Stimulated activated naive B cell treated with anti-CD40 and anti-IgM and Interleukin-4, amounts not matched to agents 10 μg/mL and 1 μg/mL and 100 μg/mL, for 72 hours (primary cell): Measurements from ENCODE around the gene NTRK1.
A peak's percentile ranks its signal among the peaks of the same experiment; 100 is the strongest.

ENCODE experiments used
- ATAC-seq, 2 donors: fragments of 150-1000 bp; cut with Tn5 transposase; replicated peaks; 2 replicates each; pipeline ENCODE4 v1.10.0; 2021; ENCODE audit warnings: moderate library complexity in 1 of 2
- DNase-seq: peaks from one replicate; pipeline ENCODE4 v3.0.0; 2021
- H3K27ac Mint-ChIP-seq: one replicate; pipeline ENCODE4 v1.8.0; 2022; ENCODE audit warnings: mild to moderate bottlenecking, mixed read lengths
- H3K27me3 Mint-ChIP-seq, 2 donors: one replicate each; pipeline ENCODE4 v1.8.0; 2022; ENCODE audit warnings: mixed read lengths in 2 of 2
- H3K36me3 Mint-ChIP-seq, 2 donors: one replicate each; pipeline ENCODE4 v1.8.0; 2022; ENCODE audit warnings: mixed read lengths in 2 of 2, mild to moderate bottlenecking in 1 of 2
- H3K4me1 Mint-ChIP-seq, 2 donors: one replicate each; pipeline ENCODE4 v1.8.0; 2022; ENCODE audit warnings: mixed read lengths in 2 of 2, mild to moderate bottlenecking in 1 of 2
- H3K4me3 Mint-ChIP-seq, 2 donors: one replicate each; pipeline ENCODE4 v1.8.0; 2022; ENCODE audit warnings: mild to moderate bottlenecking in 2 of 2, mixed read lengths in 2 of 2, moderate library complexity in 1 of 2
- H3K9me3 Mint-ChIP-seq, 2 donors: one replicate each; pipeline ENCODE4 v1.8.0; 2022; ENCODE audit warnings: mixed read lengths in 2 of 2, mild to moderate bottlenecking in 1 of 2

Gene NTRK1

GRCh38 chr1:156898161-156898566 is 37.5 kb downstream of the NTRK1 start:
- DNase-seq (no peak), ATAC-seq (no peak)

GRCh38 chr1:156898971-156899664 is 38.5 kb downstream of the NTRK1 start:
- DNase-seq = no peak
- ATAC-seq = no peak
- no peak overlapping the region for H3K27ac Mint-ChIP-seq

More at GRCh38 chr1:156898161-156898566, 37.5 kb downstream of the NTRK1 start:
- H3K4me1 Mint-ChIP-seq = peaks cover 0 to under 1% of the 10 kb centered on the region in 2 donors
- no peak overlapping the region for H3K27ac Mint-ChIP-seq
- H3K36me3 Mint-ChIP-seq = no peaks in the 10 kb centered on the region
- no peak overlapping the region for H3K4me3 Mint-ChIP-seq
- peaks cover 57 to 81% of the 10 kb centered on the region in 2 donors for H3K27me3 Mint-ChIP-seq
- H3K9me3 Mint-ChIP-seq = no peaks in the 10 kb centered on the region

GRCh38 chr1:156899956-156900718 is 39.5 kb downstream of the NTRK1 start:
- no peaks in the 10 kb centered on the region for H3K9me3 Mint-ChIP-seq
- ATAC-seq (no peak), DNase-seq (no peak)
- no peak overlapping the region for H3K27ac Mint-ChIP-seq
- no peaks in the 10 kb centered on the region for H3K4me1 Mint-ChIP-seq
- no peak overlapping the region for H3K4me3 Mint-ChIP-seq
- H3K36me3 Mint-ChIP-seq = no peaks in the 10 kb centered on the region
- H3K27me3 Mint-ChIP-seq = peaks cover 51 to 72% of the 10 kb centered on the region in 2 donors

More at GRCh38 chr1:156898971-156899664, 38.5 kb downstream of the NTRK1 start:
- Mint-ChIP-seq H3K27me3 (peaks cover 57 to 82% of the 10 kb centered on the region in 2 donors), H3K4me3 (no peak overlapping the region), H3K9me3 (no peaks in the 10 kb centered on the region), H3K4me1 (no peaks in the 10 kb centered on the region), H3K36me3 (no peaks in the 10 kb centered on the region)

- no peaks in the 10 kb centered on the region for H3K9me3 Mint-ChIP-seq
- DNase-seq (no peak), ATAC-seq (no peak)
- peaks cover 52 to 71% of the 10 kb centered on the region in 2 donors for H3K27me3 Mint-ChIP-seq
- H3K4me1 Mint-ChIP-seq = no peaks in the 10 kb centered on the region
- no peak overlapping the region for H3K27ac Mint-ChIP-seq
- no peak overlapping the region for H3K4me3 Mint-ChIP-seq
- no peaks in the 10 kb centered on the region for H3K36me3 Mint-ChIP-seq
Observed at GRCh38 chr1:156900896-156901589, 40.4 kb downstream of the NTRK1 start.

GRCh38 chr1:156901590-156901900 is 40.9 kb downstream of the NTRK1 start:
- H3K4me3 Mint-ChIP-seq = no peak overlapping the region
- ATAC-seq = no peak
- H3K27me3 Mint-ChIP-seq = peaks cover 52 to 69% of the 10 kb centered on the region in 2 donors
- no peaks in the 10 kb centered on the region for H3K36me3 Mint-ChIP-seq
- DNase-seq = no peak
- no peaks in the 10 kb centered on the region for H3K9me3 Mint-ChIP-seq
- H3K4me1 Mint-ChIP-seq = no peaks in the 10 kb centered on the region
- no peak overlapping the region for H3K27ac Mint-ChIP-seq

GRCh38 chr1:156901966-156902915 is 41.6 kb downstream of the NTRK1 start:
- Mint-ChIP-seq H3K27ac (no peak overlapping the region), H3K36me3 (no peaks in the 10 kb centered on the region), H3K4me3 (no peak overlapping the region), H3K4me1 (peaks cover 0 to 4% of the 10 kb centered on the region in 2 donors), H3K9me3 (no peaks in the 10 kb centered on the region), H3K27me3 (peaks cover 53 to 69% of the 10 kb centered on the region in 2 donors)
- ATAC-seq (no peak), DNase-seq (no peak)

GRCh38 chr1:156903328-156904091 is 42.8 kb downstream of the NTRK1 start:
- ATAC-seq (no peak), DNase-seq (no peak)
- Mint-ChIP-seq H3K4me1 (peaks cover 0 to 4% of the 10 kb centered on the region in 2 donors), H3K36me3 (no peaks in the 10 kb centered on the region), H3K27ac (peak overlapping the region; percentile 15), H3K9me3 (no peaks in the 10 kb centered on the region), H3K27me3 (peaks cover 44 to 60% of the 10 kb centered on the region in 2 donors), H3K4me3 (no peak overlapping the region)

- no peaks in the 10 kb centered on the region for H3K9me3 Mint-ChIP-seq
- H3K27ac Mint-ChIP-seq = no peak overlapping the region
- no peak for DNase-seq
- H3K36me3 Mint-ChIP-seq = no peaks in the 10 kb centered on the region
- no peak overlapping the region for H3K4me3 Mint-ChIP-seq
- peaks cover 0 to 4% of the 10 kb centered on the region in 2 donors for H3K4me1 Mint-ChIP-seq
- H3K27me3 Mint-ChIP-seq = peaks cover 40 to 57% of the 10 kb centered on the region in 2 donors
- no peak for ATAC-seq
Observed at GRCh38 chr1:156904187-156904959, 43.7 kb downstream of the NTRK1 start.

- no peaks in the 10 kb centered on the region for H3K36me3 Mint-ChIP-seq
- H3K27ac Mint-ChIP-seq = no peak overlapping the region
- DNase-seq (no peak), ATAC-seq (no peak)
- H3K9me3 Mint-ChIP-seq = no peaks in the 10 kb centered on the region
- peaks cover 40 to 51% of the 10 kb centered on the region in 2 donors for H3K27me3 Mint-ChIP-seq
- H3K4me3 Mint-ChIP-seq = no peak overlapping the region
- peaks cover 0 to 4% of the 10 kb centered on the region in 2 donors for H3K4me1 Mint-ChIP-seq
Observed at GRCh38 chr1:156905176-156905575, 44.5 kb downstream of the NTRK1 start.

GRCh38 chr1:156905651-156906050 is 45.0 kb downstream of the NTRK1 start:
- Mint-ChIP-seq H3K9me3 (no peaks in the 10 kb centered on the region), H3K27ac (no peak overlapping the region), H3K27me3 (peaks cover 44 to 53% of the 10 kb centered on the region in 2 donors), H3K4me1 (peaks cover 0 to 7% of the 10 kb centered on the region in 2 donors), H3K4me3 (no peak overlapping the region), H3K36me3 (no peaks in the 10 kb centered on the region)
- DNase-seq = no peak
- ATAC-seq = no peak

GRCh38 chr1:156906206-156906906 is 45.7 kb downstream of the NTRK1 start:
- no peak for DNase-seq
- Mint-ChIP-seq H3K9me3 (no peaks in the 10 kb centered on the region), H3K4me3 (no peak overlapping the region), H3K27ac (no peak overlapping the region), H3K4me1 (peaks cover 0 to 7% of the 10 kb centered on the region in 2 donors), H3K27me3 (peaks cover 40 to 47% of the 10 kb centered on the region in 2 donors), H3K36me3 (no peaks in the 10 kb centered on the region)
- ATAC-seq = no peak

- no peak for ATAC-seq
- no peak overlapping the region for H3K27ac Mint-ChIP-seq
- H3K4me1 Mint-ChIP-seq = peaks cover 0 to 7% of the 10 kb centered on the region in 2 donors
- no peak for DNase-seq
- H3K4me3 Mint-ChIP-seq = no peak overlapping the region
- H3K36me3 Mint-ChIP-seq = no peaks in the 10 kb centered on the region
- no peaks in the 10 kb centered on the region for H3K9me3 Mint-ChIP-seq
- H3K27me3 Mint-ChIP-seq = peaks cover 25 to 38% of the 10 kb centered on the region in 2 donors
Observed at GRCh38 chr1:156908541-156908940, 47.9 kb downstream of the NTRK1 start.
